Activated CD4-positive, alpha-beta T cell treated with anti-CD3 and anti-CD28 coated beads for 36 hours (primary cell): ENCODE measurements around the gene HMCN2. TPM values are rescaled to one million over a fixed set of nuclear protein-coding genes. Genes with fewer than 3 reads are reported as not detected.

Source experiments
- ATAC-seq: fragments of 200-7000 bp; cut with Tn5 transposase; one replicate; pipeline ENCODE4 v1.10.0; 2021; ENCODE audit warnings: mild to moderate bottlenecking, moderate library complexity
- CTCF ChIA-PET: fragments of 350-600 bp; sonication (Branson Sonifier 250); formaldehyde crosslinking; loops from one replicate; lab custom pipeline; 2021; ENCODE audit warnings: antibody characterized with exemption; lab: Charles Lee
- POLR2A ChIA-PET: fragments of 350-600 bp; sonication (Branson Sonifier 250); formaldehyde crosslinking; loops from one replicate; lab custom pipeline; 2021; ENCODE audit warnings: antibody characterized with exemption, inconsistent platforms; lab: Charles Lee
- DNase-seq: peaks from one replicate; pipeline ENCODE4 v3.0.0-alpha.2; 2020
- H3K27ac Mint-ChIP-seq: one replicate; pipeline ENCODE4 v1.8.0; 2021; ENCODE audit warnings: mixed read lengths
- H3K27me3 Mint-ChIP-seq: one replicate; pipeline ENCODE4 v1.8.0; 2021; ENCODE audit warnings: mixed read lengths
- H3K36me3 Mint-ChIP-seq: one replicate; pipeline ENCODE4 v1.8.0; 2021; ENCODE audit warnings: low read depth, mixed read lengths
- H3K4me1 Mint-ChIP-seq: one replicate; pipeline ENCODE4 v1.8.0; 2021; ENCODE audit warnings: mixed read lengths
- H3K4me3 Mint-ChIP-seq: one replicate; pipeline ENCODE4 v1.8.0; 2021; ENCODE audit warnings: mild to moderate bottlenecking, moderate library complexity, mixed read lengths
- H3K9me3 Mint-ChIP-seq: one replicate; pipeline ENCODE4 v1.8.0; 2021; ENCODE audit warnings: low read depth, mixed read lengths
- intact Hi-C, 2 experiments: fragments of 100-400 bp; cut with DNase I in 1 of 2; cut with micrococcal nuclease in 1 of 2; formaldehyde crosslinking; loops; one replicate each; pipeline versions ENCODE4 v1.14.2 to v1.15.1; 2022 to 2024; cut with DNase I, micrococcal nuclease
- total RNA-seq, 2 experiments: library from RNA; stranded (reverse); gene quantifications; one replicate each; pipeline ENCODE4 v1.2.3, GENCODE V29; 2021

The HMCN2 gene
- total RNA-seq, 2 experiments from 2014 or later: 0.05 TPM

GRCh38 chr9:130477564-130477963 is 212.0 kb downstream of the HMCN2 start:
- Mint-ChIP-seq H3K4me3 (no peak overlapping the region), H3K4me1 (no peaks in the 10 kb centered on the region), H3K9me3 (no peaks in the 10 kb centered on the region), H3K27ac (no peak overlapping the region), H3K36me3 (no peaks in the 10 kb centered on the region), H3K27me3 (peaks cover 9% of the 10 kb centered on the region)
- ATAC-seq: no peak
- no peak for DNase-seq
- intact Hi-C loops: no loop called here
- POLR2A ChIA-PET: no interaction called here
- CTCF ChIA-PET: interaction anchor here (0.7 to 1.2 kb wide), 3 partner anchors 10 to 52 kb away, joined by 3 to 4 read pairs (median 4); no protein-coding TSS in a partner anchor

- intact Hi-C loops: no loop called here
- no peak for ATAC-seq
- no peak overlapping the region for H3K4me3 Mint-ChIP-seq
- POLR2A ChIA-PET: no interaction called here
- CTCF ChIA-PET: interaction anchor here (0.5 to 1.2 kb wide), 3 partner anchors 15 to 52 kb away, joined by 3 to 4 read pairs (median 4); no protein-coding TSS in a partner anchor
- no peaks in the 10 kb centered on the region for H3K9me3 Mint-ChIP-seq
- no peaks in the 10 kb centered on the region for H3K4me1 Mint-ChIP-seq
- DNase-seq: no peak
- H3K27me3 Mint-ChIP-seq: peaks cover 13% of the 10 kb centered on the region
- no peaks in the 10 kb centered on the region for H3K36me3 Mint-ChIP-seq
- no peak overlapping the region for H3K27ac Mint-ChIP-seq
Measured at GRCh38 chr9:130478152-130478551, 212.6 kb downstream of the HMCN2 start.

GRCh38 chr9:130478736-130479575 is 213.4 kb downstream of the HMCN2 start:
- ChIA-PET POLR2A (no interaction called here), CTCF (interaction anchor here (0.5 kb wide), 1 partner anchor 51 kb away, joined by 4 read pairs; no protein-coding TSS in a partner anchor)
- DNase-seq (no peak), ATAC-seq (no peak)
- no peak overlapping the region for H3K27ac Mint-ChIP-seq
- no peaks in the 10 kb centered on the region for H3K9me3 Mint-ChIP-seq
- H3K4me1 Mint-ChIP-seq: no peaks in the 10 kb centered on the region
- H3K4me3 Mint-ChIP-seq: no peak overlapping the region
- H3K27me3 Mint-ChIP-seq: peaks cover 14% of the 10 kb centered on the region
- no peaks in the 10 kb centered on the region for H3K36me3 Mint-ChIP-seq
- intact Hi-C loops: no loop called here

- no peak for DNase-seq
- POLR2A ChIA-PET: no interaction called here
- Mint-ChIP-seq H3K27me3 (peaks cover 17% of the 10 kb centered on the region), H3K27ac (no peak overlapping the region), H3K9me3 (no peaks in the 10 kb centered on the region), H3K4me1 (no peaks in the 10 kb centered on the region), H3K4me3 (no peak overlapping the region), H3K36me3 (no peaks in the 10 kb centered on the region)
- no peak for ATAC-seq
- CTCF ChIA-PET: no interaction called here
- intact Hi-C loops: no loop called here
Measured at GRCh38 chr9:130479587-130479986, 214.0 kb downstream of the HMCN2 start.

GRCh38 chr9:130480673-130481072 is 215.1 kb downstream of the HMCN2 start:
- no peaks in the 10 kb centered on the region for H3K4me1 Mint-ChIP-seq
- no peak for DNase-seq
- H3K36me3 Mint-ChIP-seq: no peaks in the 10 kb centered on the region
- intact Hi-C loops: no loop called here
- POLR2A ChIA-PET: interaction anchor here (0.6 kb wide), 1 partner anchor 234 kb away, joined by 3 read pairs; no protein-coding TSS in a partner anchor
- H3K4me3 Mint-ChIP-seq: no peak overlapping the region
- no peak overlapping the region for H3K27ac Mint-ChIP-seq
- H3K9me3 Mint-ChIP-seq: no peaks in the 10 kb centered on the region
- no peak for ATAC-seq
- CTCF ChIA-PET: no interaction called here
- H3K27me3 Mint-ChIP-seq: peaks cover 15% of the 10 kb centered on the region

GRCh38 chr9:130482463-130482862 is 216.9 kb downstream of the HMCN2 start:
- no peaks in the 10 kb centered on the region for H3K36me3 Mint-ChIP-seq
- H3K27ac Mint-ChIP-seq: no peak overlapping the region
- CTCF ChIA-PET: no interaction called here
- POLR2A ChIA-PET: no interaction called here
- DNase-seq (no peak), ATAC-seq (no peak)
- H3K27me3 Mint-ChIP-seq: peaks cover 15% of the 10 kb centered on the region
- no peaks in the 10 kb centered on the region for H3K9me3 Mint-ChIP-seq
- no peaks in the 10 kb centered on the region for H3K4me1 Mint-ChIP-seq
- intact Hi-C loops: no loop called here
- H3K4me3 Mint-ChIP-seq: no peak overlapping the region

- ATAC-seq: no peak
- intact Hi-C loops: no loop called here
Measured at GRCh38 chr9:130483371-130483971, 217.9 kb downstream of the HMCN2 start.

More at GRCh38 chr9:130483371-130483971, 217.9 kb downstream of the HMCN2 start:
- H3K36me3 Mint-ChIP-seq: no peaks in the 10 kb centered on the region
- no peaks in the 10 kb centered on the region for H3K4me1 Mint-ChIP-seq
- H3K27ac Mint-ChIP-seq: no peak overlapping the region
- H3K27me3 Mint-ChIP-seq: peaks cover 15% of the 10 kb centered on the region
- ChIA-PET POLR2A (no interaction called here), CTCF (no interaction called here)
- H3K4me3 Mint-ChIP-seq: no peak overlapping the region
- no peak for DNase-seq
- no peaks in the 10 kb centered on the region for H3K9me3 Mint-ChIP-seq

Other genes starting within 250 kb of the HMCN2 start
- gene FNBP1, start 222.6 kb upstream of the HMCN2 start, total RNA-seq: 100 to 1,000 TPM; 254 to 354 TPM
- gene GPR107, start 211.9 kb upstream of the HMCN2 start, total RNA-seq: 10 to 100 TPM; 17.7 to 19.7 TPM
- 10 to 100 TPM; 24.8 to 25.2 TPM for gene NCS1, start 93.4 kb upstream of the HMCN2 start, total RNA-seq
- gene ASS1, start 179.2 kb downstream of the HMCN2 start, total RNA-seq: 1 to 10 TPM; 8.6 to 9.3 TPM